ENCODE measurements around the gene SPOCK2.

GRCh38 chr10:72095195-72095594, 6.8 kb upstream of the SPOCK2 start:
- no peak for TF ChIP-seq CTCF (conservative IDR thresholded peaks at IDR 0.05 in 1 of 2, IDR thresholded peaks at IDR 0.05 in 1 of 2; ENCODE audit: low read depth in 1 of 2, low read length in 2 of 2)
- no peak for TF ChIP-seq EZH2 (IDR thresholded peaks at IDR 0.05; ENCODE audit: low read length, missing control alignments)

All from fibroblast of lung (primary cell).